ENCODE measurements around the gene TMEM52.

Gene TMEM52

GRCh38 chr1:1941868-1942752 is 23.0 kb upstream of the TMEM52 start:
- 92% methylated on average over 34 of the region's 39 CpGs for WGBS (ENCODE audit: insufficient coverage)
- CTCF ChIA-PET = interaction anchor here (1.0 to 7.0 kb wide), 5 partner anchors 11 to 106 kb away, joined by 3 to 64 read pairs (median 6); no protein-coding TSS in a partner anchor
- Histone ChIP-seq H3K27me3 (replicated peaks in 2 of 5; ENCODE audit: control insufficient read depth in 4 of 5, insufficient read depth in 5 of 5, low read length in 4 of 5) (peaks cover 0 to 10% (median 2%) of the 10 kb centered on the region in 5 experiments), H3K4me1 (ENCODE audit: control extremely low read depth in 1 of 4, control insufficient read depth in 4 of 4, insufficient read depth in 4 of 4, low read length in 3 of 4) (peaks cover 0 to 5% (median 4%) of the 10 kb centered on the region in 4 experiments), H3K9me3 (ENCODE audit: control extremely low read depth in 1 of 5, control insufficient read depth in 4 of 5, insufficient read depth in 2 of 5, low read depth in 1 of 5, low read length in 4 of 5) (no peaks in the 10 kb centered on the region), H3K36me3 (ENCODE audit: control insufficient read depth in 4 of 4, insufficient read depth in 4 of 4, low read length in 3 of 4) (no peaks in the 10 kb centered on the region), H3K27ac (ENCODE audit: insufficient read depth in 1 of 2, low read depth in 1 of 2, low read length in 2 of 2, poor library complexity in 1 of 2, severe bottlenecking in 2 of 2) (no peak overlapping the region), H3K4me3 (ENCODE audit: control insufficient read depth in 1 of 7, extremely low read depth in 1 of 7, insufficient read depth in 4 of 7, low read depth in 2 of 7, low read length in 6 of 7) (no peak overlapping the region)
- POLR2A ChIA-PET = no interaction called here
- DNase-seq = no peak

- H3K27me3 ChIP-seq (replicated peaks in 2 of 5; ENCODE audit: control insufficient read depth in 4 of 5, insufficient read depth in 5 of 5, low read length in 4 of 5) = peaks cover 0 to 10% (median 2%) of the 10 kb centered on the region in 5 experiments
- POLR2A ChIA-PET = no interaction called here
Measured at GRCh38 chr1:1941211-1941841, 22.2 kb upstream of the TMEM52 start.

GRCh38 chr1:1940123-1940425 is 21.0 kb upstream of the TMEM52 start:
- Histone ChIP-seq H3K4me3 (ENCODE audit: control insufficient read depth in 1 of 7, extremely low read depth in 1 of 7, insufficient read depth in 4 of 7, low read depth in 2 of 7, low read length in 6 of 7) (no peak overlapping the region), H3K4me1 (ENCODE audit: control extremely low read depth in 1 of 4, control insufficient read depth in 4 of 4, insufficient read depth in 4 of 4, low read length in 3 of 4) (peaks cover 0 to 5% (median 4%) of the 10 kb centered on the region in 4 experiments), H3K27ac (ENCODE audit: insufficient read depth in 1 of 2, low read depth in 1 of 2, low read length in 2 of 2, poor library complexity in 1 of 2, severe bottlenecking in 2 of 2) (no peak overlapping the region), H3K9me3 (ENCODE audit: control extremely low read depth in 1 of 5, control insufficient read depth in 4 of 5, insufficient read depth in 2 of 5, low read depth in 1 of 5, low read length in 4 of 5) (no peaks in the 10 kb centered on the region), H3K27me3 (replicated peaks in 2 of 5; ENCODE audit: control insufficient read depth in 4 of 5, insufficient read depth in 5 of 5, low read length in 4 of 5) (peaks cover 0 to 12% (median 2%) of the 10 kb centered on the region in 5 experiments), H3K36me3 (ENCODE audit: control insufficient read depth in 4 of 4, insufficient read depth in 4 of 4, low read length in 3 of 4) (no peaks in the 10 kb centered on the region)
- POLR2A ChIA-PET = interaction anchor here (0.6 kb wide), 1 partner anchor 218 kb away, joined by 6 read pairs; no protein-coding TSS in a partner anchor
- DNase-seq = no peak
- 94% methylated on average over 12 of the region's 12 CpGs for WGBS (ENCODE audit: insufficient coverage)
- CTCF ChIA-PET = interaction anchor here (7.0 kb wide), 1 partner anchor 104 kb away, joined by 64 read pairs; no protein-coding TSS in a partner anchor

More at GRCh38 chr1:1941211-1941841, 22.2 kb upstream of the TMEM52 start:
- H3K36me3 ChIP-seq (ENCODE audit: control insufficient read depth in 4 of 4, insufficient read depth in 4 of 4, low read length in 3 of 4) = no peaks in the 10 kb centered on the region
- peaks cover 0 to 5% (median 4%) of the 10 kb centered on the region in 4 experiments for H3K4me1 ChIP-seq (ENCODE audit: control extremely low read depth in 1 of 4, control insufficient read depth in 4 of 4, insufficient read depth in 4 of 4, low read length in 3 of 4)
- H3K4me3 ChIP-seq (ENCODE audit: control insufficient read depth in 1 of 7, extremely low read depth in 1 of 7, insufficient read depth in 4 of 7, low read depth in 2 of 7, low read length in 6 of 7) = no peak overlapping the region
- CTCF ChIA-PET = interaction anchor here (1.0 to 7.0 kb wide), 4 partner anchors 11 to 107 kb away, joined by 3 to 64 read pairs (median 5); no protein-coding TSS in a partner anchor
- 79% methylated on average over 16 of the region's 19 CpGs for WGBS (ENCODE audit: insufficient coverage)
- H3K9me3 ChIP-seq (ENCODE audit: control extremely low read depth in 1 of 5, control insufficient read depth in 4 of 5, insufficient read depth in 2 of 5, low read depth in 1 of 5, low read length in 4 of 5) = no peaks in the 10 kb centered on the region
- no peak for DNase-seq
- no peak overlapping the region for H3K27ac ChIP-seq (ENCODE audit: insufficient read depth in 1 of 2, low read depth in 1 of 2, low read length in 2 of 2, poor library complexity in 1 of 2, severe bottlenecking in 2 of 2)

- Histone ChIP-seq H3K27me3 (replicated peaks in 2 of 5; ENCODE audit: control insufficient read depth in 4 of 5, insufficient read depth in 5 of 5, low read length in 4 of 5) (peaks cover 0 to 12% (median 2%) of the 10 kb centered on the region in 5 experiments), H3K36me3 (ENCODE audit: control insufficient read depth in 4 of 4, insufficient read depth in 4 of 4, low read length in 3 of 4) (no peaks in the 10 kb centered on the region), H3K27ac (ENCODE audit: insufficient read depth in 1 of 2, low read depth in 1 of 2, low read length in 2 of 2, poor library complexity in 1 of 2, severe bottlenecking in 2 of 2) (no peak overlapping the region), H3K9me3 (ENCODE audit: control extremely low read depth in 1 of 5, control insufficient read depth in 4 of 5, insufficient read depth in 2 of 5, low read depth in 1 of 5, low read length in 4 of 5) (peaks cover 0 to under 1% (median 0%) of the 10 kb centered on the region in 5 experiments), H3K4me1 (ENCODE audit: control extremely low read depth in 1 of 4, control insufficient read depth in 4 of 4, insufficient read depth in 4 of 4, low read length in 3 of 4) (peaks cover 0 to 5% (median 4%) of the 10 kb centered on the region in 4 experiments), H3K4me3 (ENCODE audit: control insufficient read depth in 1 of 7, extremely low read depth in 1 of 7, insufficient read depth in 4 of 7, low read depth in 2 of 7, low read length in 6 of 7) (no peak overlapping the region)
- ChIA-PET CTCF (interaction anchor here (7.0 kb wide), 1 partner anchor 105 kb away, joined by 64 read pairs; no protein-coding TSS in a partner anchor), POLR2A (no interaction called here)
- DNase-seq = no peak
- WGBS (ENCODE audit: insufficient coverage) = 91% methylated on average over 25 of the region's 28 CpGs
Measured at GRCh38 chr1:1939296-1940122, 20.4 kb upstream of the TMEM52 start.

GRCh38 chr1:1938613-1939295 is 19.7 kb upstream of the TMEM52 start:
- Histone ChIP-seq H3K36me3 (ENCODE audit: control insufficient read depth in 4 of 4, insufficient read depth in 4 of 4, low read length in 3 of 4) (no peaks in the 10 kb centered on the region), H3K4me3 (ENCODE audit: control insufficient read depth in 1 of 7, extremely low read depth in 1 of 7, insufficient read depth in 4 of 7, low read depth in 2 of 7, low read length in 6 of 7) (no peak overlapping the region), H3K9me3 (ENCODE audit: control extremely low read depth in 1 of 5, control insufficient read depth in 4 of 5, insufficient read depth in 2 of 5, low read depth in 1 of 5, low read length in 4 of 5) (peaks cover 0 to 5% (median 0%) of the 10 kb centered on the region in 5 experiments), H3K27ac (ENCODE audit: insufficient read depth in 1 of 2, low read depth in 1 of 2, low read length in 2 of 2, poor library complexity in 1 of 2, severe bottlenecking in 2 of 2) (no peak overlapping the region), H3K4me1 (ENCODE audit: control extremely low read depth in 1 of 4, control insufficient read depth in 4 of 4, insufficient read depth in 4 of 4, low read length in 3 of 4) (no peaks in the 10 kb centered on the region), H3K27me3 (replicated peaks in 2 of 5; ENCODE audit: control insufficient read depth in 4 of 5, insufficient read depth in 5 of 5, low read length in 4 of 5) (peaks cover 0 to 12% (median 2%) of the 10 kb centered on the region in 5 experiments)
- ChIA-PET CTCF (interaction anchor here (7.0 kb wide), 1 partner anchor 106 kb away, joined by 64 read pairs; no protein-coding TSS in a partner anchor), POLR2A (no interaction called here)
- 91% methylated on average over 23 of the region's 24 CpGs for WGBS (ENCODE audit: insufficient coverage)
- DNase-seq = no peak

GRCh38 chr1:1938276-1938573 is 19.1 kb upstream of the TMEM52 start:
- POLR2A ChIA-PET = no interaction called here
- CTCF ChIA-PET = no interaction called here
- Histone ChIP-seq H3K36me3 (ENCODE audit: control insufficient read depth in 4 of 4, insufficient read depth in 4 of 4, low read length in 3 of 4) (no peaks in the 10 kb centered on the region), H3K4me1 (ENCODE audit: control extremely low read depth in 1 of 4, control insufficient read depth in 4 of 4, insufficient read depth in 4 of 4, low read length in 3 of 4) (no peaks in the 10 kb centered on the region), H3K4me3 (ENCODE audit: control insufficient read depth in 1 of 7, extremely low read depth in 1 of 7, insufficient read depth in 4 of 7, low read depth in 2 of 7, low read length in 6 of 7) (no peak overlapping the region), H3K9me3 (ENCODE audit: control extremely low read depth in 1 of 5, control insufficient read depth in 4 of 5, insufficient read depth in 2 of 5, low read depth in 1 of 5, low read length in 4 of 5) (peaks cover 0 to 5% (median 0%) of the 10 kb centered on the region in 5 experiments), H3K27ac (ENCODE audit: insufficient read depth in 1 of 2, low read depth in 1 of 2, low read length in 2 of 2, poor library complexity in 1 of 2, severe bottlenecking in 2 of 2) (no peak overlapping the region), H3K27me3 (replicated peaks in 2 of 5; ENCODE audit: control insufficient read depth in 4 of 5, insufficient read depth in 5 of 5, low read length in 4 of 5) (peaks cover 0 to 12% (median 2%) of the 10 kb centered on the region in 5 experiments)
- DNase-seq = no peak
- WGBS (ENCODE audit: insufficient coverage) = 87% methylated on average over 6 of the region's 6 CpGs

Measured in common myeloid progenitor, CD34-positive (primary cell).